GM23338 (cell line): ENCODE results near the gene GPR87. TPM values are rescaled to one million over a fixed set of nuclear protein-coding genes. Genes with fewer than 3 reads are reported as not detected.

ENCODE experiments used
- ATAC-seq: fragments of 200-7000 bp; cut with Tn5 transposase; 3 replicates; pipeline ENCODE4 v1.9.1; 2020
- DNase-seq: peaks from one replicate; pipeline ENCODE4 v3.0.0-alpha.2; 2015; ENCODE audit warnings: low spot score
- H2AFZ ChIP-seq: fragments of 200-600 bp; sonication (generic); 2 replicates; pipeline ENCODE4 v1.8.0; 2016; ENCODE audit warnings: antibody characterized with exemption, mild to moderate bottlenecking, moderate library complexity
- H3F3A ChIP-seq: fragments of 200-600 bp; sonication (generic); replicated peaks from 2 replicates; pipeline ENCODE4 v1.8.0; 2017; ENCODE audit warnings: antibody characterized with exemption, mixed run types, low read depth
- H3K27ac ChIP-seq: fragments of 200-600 bp; sonication (generic); 2 replicates; pipeline ENCODE4 v1.6.1; 2016; ENCODE audit warnings: low read depth
- H3K27me3 ChIP-seq: fragments of 200-600 bp; sonication (generic); 2 replicates; pipeline ENCODE4 v1.8.0; 2016; ENCODE audit warnings: mild to moderate bottlenecking, mixed run types, moderate library complexity; ENCODE audit not compliant: insufficient read depth
- H3K36me3 ChIP-seq: fragments of 200-600 bp; sonication (generic); 2 replicates; pipeline ENCODE4 v1.8.0; 2016; ENCODE audit warnings: mild to moderate bottlenecking; ENCODE audit not compliant: insufficient read depth
- H3K4me1 ChIP-seq: fragments of 200-600 bp; sonication (generic); 2 replicates; pipeline ENCODE4 v1.8.0; 2016; ENCODE audit warnings: mild to moderate bottlenecking, moderate library complexity; ENCODE audit not compliant: insufficient read depth
- H3K4me2 ChIP-seq: fragments of 200-600 bp; sonication (generic); 2 replicates; pipeline ENCODE4 v1.7.1; 2017; ENCODE audit warnings: mixed run types
- H3K4me3 ChIP-seq: fragments of 200-600 bp; sonication (generic); 2 replicates; pipeline ENCODE4 v1.6.1; 2016; ENCODE audit warnings: mixed run types
- H3K79me2 ChIP-seq: fragments of 200-600 bp; sonication (generic); replicated peaks from 2 replicates; pipeline ENCODE4 v1.8.0; 2017; ENCODE audit warnings: mild to moderate bottlenecking; ENCODE audit not compliant: insufficient read depth
- H3K9me2 ChIP-seq: fragments of 200-600 bp; sonication (generic); 2 replicates; pipeline ENCODE4 v1.8.0; 2017; ENCODE audit not compliant: insufficient read depth
- H4K20me1 ChIP-seq: fragments of 200-600 bp; sonication (generic); replicated peaks from 2 replicates; pipeline ENCODE4 v1.8.0; 2017; ENCODE audit warnings: mild to moderate bottlenecking; ENCODE audit not compliant: insufficient read depth
- H3K27ac Mint-ChIP-seq: 2 replicates; pipeline ENCODE4 v1.8.0; 2020; ENCODE audit warnings: inconsistent platforms, mild to moderate bottlenecking, moderate library complexity, mixed read lengths
- H3K27me3 Mint-ChIP-seq: 3 replicates; pipeline ENCODE4 v1.8.0; 2022; ENCODE audit warnings: low read depth, mild to moderate bottlenecking, moderate library complexity, mixed read lengths, inconsistent platforms; ENCODE audit not compliant: insufficient read depth, poor library complexity
- H3K36me3 Mint-ChIP-seq: 3 replicates; pipeline ENCODE4 v1.8.0; 2021; ENCODE audit warnings: low read depth, mild to moderate bottlenecking, inconsistent platforms, moderate library complexity, mixed read lengths
- H3K4me1 Mint-ChIP-seq: 3 replicates; pipeline ENCODE4 v1.8.0; 2020; ENCODE audit warnings: mild to moderate bottlenecking, inconsistent platforms, mixed read lengths
- H3K4me3 Mint-ChIP-seq: 3 replicates; pipeline ENCODE4 v1.8.0; 2021; ENCODE audit warnings: moderate library complexity, mild to moderate bottlenecking, inconsistent platforms, mixed read lengths
- H3K9me3 Mint-ChIP-seq: 3 replicates; pipeline ENCODE4 v1.8.0; 2020; ENCODE audit warnings: moderate library complexity, mild to moderate bottlenecking, inconsistent platforms, mixed read lengths
- CTCF ChIP-seq, 2 experiments: fragments of 200-600 bp in 1 of 2; sonication (generic) in 1 of 2; conservative IDR thresholded peaks; 2 replicates each; pipeline versions ENCODE4 v1.5.1 to v1.6.1; 2016 to 2017; ENCODE audit warnings: antibody characterized with exemption in 2 of 2, low read depth in 2 of 2, mild to moderate bottlenecking in 2 of 2, moderate library complexity in 1 of 2
- ETS1 ChIP-seq: IDR thresholded peaks from 2 replicates; pipeline ENCODE4 v1.6.1; 2016; ENCODE audit warnings: antibody characterized with exemption
- REST ChIP-seq: IDR thresholded peaks from one replicate; pipeline ENCODE4 v1.6.1; 2018; ENCODE audit warnings: antibody characterized with exemption; ENCODE audit not compliant: unreplicated experiment
- STAT1 ChIP-seq: IDR thresholded peaks from one replicate; pipeline ENCODE4 v1.6.1; 2016; ENCODE audit warnings: antibody characterized with exemption; ENCODE audit not compliant: unreplicated experiment
- ZNF114 ChIP-seq: fragments of 250-450 bp; sonication (Bioruptor Pico); IDR thresholded peaks from 2 replicates; pipeline ENCODE4 v1.5.0; 2020; ENCODE audit warnings: mild to moderate bottlenecking, moderate library complexity
- ZNF462 ChIP-seq: fragments of 250-450 bp; sonication (Bioruptor Pico); IDR thresholded peaks from 2 replicates; pipeline ENCODE4 v1.5.0; 2020; ENCODE audit warnings: mild to moderate bottlenecking, moderate library complexity
- polyA plus RNA-seq: library from polyadenylated mRNA; unstranded; fragments of >200 nt; fragmentation: Nextera tagmentation; extraction: Ambion mirVana; gene quantifications from 2 replicates; pipeline ENCODE4 v1.2.1, GENCODE V29; 2016
- total RNA-seq: library from RNA; depleted of rRNA; stranded (reverse); fragments of >200 nt; shearing (Covaris generic); gene quantifications from 2 replicates; pipeline ENCODE4 v1.2.3, GENCODE V29; 2014

Gene GPR87
- total and polyA plus RNA-seq, 2 experiments from 2014 or later: 0.21 TPM; not detected in 1

GRCh38 chr3:151362751-151363174, 46.1 kb upstream of the GPR87 start:
- Histone ChIP-seq H3K27me3 (no peaks in the 10 kb centered on the region), H3K79me2 (no peaks in the 10 kb centered on the region), H3K4me1 (peaks cover 18% of the 10 kb centered on the region), H3K36me3 (no peaks in the 10 kb centered on the region), H3K4me3 (no peak overlapping the region), H2AFZ (no peak overlapping the region), H4K20me1 (no peaks in the 10 kb centered on the region), H3K4me2 (no peak overlapping the region), H3K27ac (no peak overlapping the region), H3K9me2 (no peaks in the 10 kb centered on the region), H3F3A (no peaks in the 10 kb centered on the region)
- Mint-ChIP-seq H3K27me3 (peaks cover 1% of the 10 kb centered on the region), H3K9me3 (no peaks in the 10 kb centered on the region), H3K27ac (0 out of 2 replicates have a peak overlapping the region, but pooled peaks have one; percentile 19), H3K4me3 (no peak overlapping the region), H3K36me3 (peaks cover 4% of the 10 kb centered on the region; the same call in 1 of the 3 replicates), H3K4me1 (peaks cover 35% of the 10 kb centered on the region)
- no peak for ATAC-seq
- no peak for TF ChIP-seq STAT1
- no peak for TF ChIP-seq ZNF114
- TF ChIP-seq ETS1: no peak
- no peak for TF ChIP-seq CTCF (conservative IDR thresholded peaks at IDR 0.05; ENCODE audit: low read depth in 2 of 2)
- TF ChIP-seq ZNF462 (CRISPR knock-in tag): no peak
- no peak for TF ChIP-seq REST
- no peak for DNase-seq
